ENCODE data around the gene SPATA46.
A peak's percentile ranks its signal among the peaks of the same experiment; 100 is the strongest.

The SPATA46 gene

GRCh38 chr1:162391790-162392563 lies 15.3 kb upstream of the SPATA46 start:
- DNase-seq, result no peak

GRCh38 chr1:162390396-162391185 lies 13.9 kb upstream of the SPATA46 start:
- no peak for DNase-seq

- DNase-seq, result peak; percentile 38
These were observed 13.3 kb upstream of the SPATA46 start for GRCh38 chr1:162389971-162390370.

- no peak for DNase-seq
These were observed 12.6 kb upstream of the SPATA46 start for GRCh38 chr1:162389021-162389818.

GRCh38 chr1:162388615-162389014 lies 12.0 kb upstream of the SPATA46 start:
- no peak for DNase-seq

GRCh38 chr1:162388083-162388594 lies 11.5 kb upstream of the SPATA46 start:
- DNase-seq, result no peak

GRCh38 chr1:162387226-162388082 lies 10.8 kb upstream of the SPATA46 start:
- no peak for DNase-seq

- DNase-seq, result no peak
These were observed 9.9 kb upstream of the SPATA46 start for GRCh38 chr1:162386292-162387225.

- no peak for DNase-seq
These were observed 9.0 kb upstream of the SPATA46 start for GRCh38 chr1:162385702-162386101.

GRCh38 chr1:162385280-162385623 lies 8.6 kb upstream of the SPATA46 start:
- no peak for DNase-seq

- DNase-seq, result no peak
These were observed 8.1 kb upstream of the SPATA46 start for GRCh38 chr1:162384601-162385279.

GRCh38 chr1:162384116-162384515 lies 7.5 kb upstream of the SPATA46 start:
- no peak for DNase-seq

GRCh38 chr1:162383516-162383915 lies 6.9 kb upstream of the SPATA46 start:
- DNase-seq, result no peak

GRCh38 chr1:162383091-162383490 lies 6.4 kb upstream of the SPATA46 start:
- DNase-seq, result no peak

- DNase-seq, result no peak
These were observed 5.5 kb upstream of the SPATA46 start for GRCh38 chr1:162381941-162382750.

- DNase-seq, result no peak
These were observed 4.7 kb upstream of the SPATA46 start, which contains the start of gene C1orf226 for GRCh38 chr1:162381383-162381782. C1orf226 (plus strand) TSS chr1:162381728; CDS start chr1:162381902, 174 bp downstream.

- no peak for DNase-seq
These were observed 3.6 kb upstream of the SPATA46 start for GRCh38 chr1:162380061-162380846.

GRCh38 chr1:162375463-162375862 lies 1.2 kb downstream of the SPATA46 start:
- DNase-seq, result no peak
